DOHH2 (cell line): Measurements from ENCODE around the gene ABCC8.

ENCODE experiments used
- EZH2phosphoT487 ChIP-seq: fragments of 200-600 bp; sonication (generic); IDR thresholded peaks from 2 replicates; pipeline ENCODE4 v1.6.1; 2017; ENCODE audit warnings: borderline replicate concordance, mild to moderate bottlenecking, antibody characterized with exemption, low read length, moderate library complexity, mixed read lengths
- TF ChIP-seq, protein P1 (sequence below): fragments of 200-600 bp; sonication (generic); IDR thresholded peaks from one replicate; pipeline ENCODE4 v1.5.1; 2014; ENCODE audit warnings: antibody characterized with exemption, mild to moderate bottlenecking, low read depth, low read length; ENCODE audit not compliant: poor library complexity, severe bottlenecking

DNA sequence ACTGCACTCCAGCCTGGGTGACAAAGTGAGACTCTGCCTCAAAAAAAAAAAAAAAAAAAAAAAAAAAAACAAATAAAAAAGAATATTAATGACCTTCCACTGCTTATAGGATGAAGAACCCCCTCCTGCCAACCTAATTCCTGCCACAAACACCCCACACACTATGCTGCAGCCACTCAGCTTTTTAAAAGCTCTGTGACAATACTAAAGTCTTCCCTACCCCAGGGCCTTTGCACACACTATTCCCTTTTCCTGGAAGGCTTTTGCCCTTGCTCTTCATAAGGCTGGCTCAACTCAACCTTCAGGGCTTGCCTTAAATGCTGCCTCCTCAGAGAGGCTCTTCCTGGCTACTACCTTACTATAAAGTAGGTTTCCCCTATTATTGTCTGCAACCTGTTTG is 77.4 kb downstream of the ABCC8 start:
- TF ChIP-seq, protein P1, sequence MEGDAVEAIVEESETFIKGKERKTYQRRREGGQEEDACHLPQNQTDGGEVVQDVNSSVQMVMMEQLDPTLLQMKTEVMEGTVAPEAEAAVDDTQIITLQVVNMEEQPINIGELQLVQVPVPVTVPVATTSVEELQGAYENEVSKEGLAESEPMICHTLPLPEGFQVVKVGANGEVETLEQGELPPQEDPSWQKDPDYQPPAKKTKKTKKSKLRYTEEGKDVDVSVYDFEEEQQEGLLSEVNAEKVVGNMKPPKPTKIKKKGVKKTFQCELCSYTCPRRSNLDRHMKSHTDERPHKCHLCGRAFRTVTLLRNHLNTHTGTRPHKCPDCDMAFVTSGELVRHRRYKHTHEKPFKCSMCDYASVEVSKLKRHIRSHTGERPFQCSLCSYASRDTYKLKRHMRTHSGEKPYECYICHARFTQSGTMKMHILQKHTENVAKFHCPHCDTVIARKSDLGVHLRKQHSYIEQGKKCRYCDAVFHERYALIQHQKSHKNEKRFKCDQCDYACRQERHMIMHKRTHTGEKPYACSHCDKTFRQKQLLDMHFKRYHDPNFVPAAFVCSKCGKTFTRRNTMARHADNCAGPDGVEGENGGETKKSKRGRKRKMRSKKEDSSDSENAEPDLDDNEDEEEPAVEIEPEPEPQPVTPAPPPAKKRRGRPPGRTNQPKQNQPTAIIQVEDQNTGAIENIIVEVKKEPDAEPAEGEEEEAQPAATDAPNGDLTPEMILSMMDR = no peak
- TF ChIP-seq EZH2phosphoT487 = no peak
